Stomach (tissue), 9 donors: Measurements from ENCODE around the gene UBE2O. TPM values are rescaled to one million over a fixed set of nuclear protein-coding genes. Genes with fewer than 3 reads are reported as not detected.
"Not testable (repeated sequence)": the region's sequence is repeated elsewhere in the genome, so short reads cannot be mapped to it uniquely, and the experiment has no call there.

Experiments
- DNase-seq, 2 donors: peaks; one replicate each; pipeline versions ENCODE4 v3.0.0 to v3.0.0-alpha.2; 2013 to 2019
- H3K27ac ChIP-seq, 5 donors: fragments of 200-600 bp in 4 of 5; sonication (generic) in 4 of 5; one replicate each; pipeline ENCODE4 v1.5.1; 2013 to 2019; ENCODE audit warnings: mild to moderate bottlenecking in 1 of 5, moderate library complexity in 1 of 5
- H3K27me3 ChIP-seq, 3 donors: fragments of 200-600 bp; sonication (generic); one replicate each; pipeline ENCODE4 v1.5.1; 2017 to 2019; ENCODE audit warnings: mixed run types in 1 of 3
- H3K36me3 ChIP-seq, 4 donors: fragments of 200-600 bp; sonication (generic); 1 replicate in 3 of 4; 2 replicates in 1 of 4; pipeline ENCODE4 v1.5.1; 2016 to 2019
- H3K4me1 ChIP-seq, 4 donors: fragments of 200-600 bp; sonication (generic); one replicate each; pipeline ENCODE4 v1.5.1; 2016 to 2019
- H3K4me3 ChIP-seq, 4 donors: fragments of 200-600 bp; sonication (generic) in 3 of 4; one replicate each; pipeline ENCODE4 v1.5.1; 2016 to 2019; ENCODE audit warnings: mild to moderate bottlenecking in 1 of 4
- H3K9me3 ChIP-seq, 4 donors: fragments of 200-600 bp; sonication (generic); one replicate each; pipeline ENCODE4 v1.5.1; 2016 to 2019
- CTCF ChIP-seq, 7 experiments: fragments of 450-650 bp in 4 of 7; fragments of 200-600 bp in 3 of 7; sonication (generic) in 3 of 7; IDR thresholded peaks; one replicate each; pipeline ENCODE4 v1.5.1; 2016 to 2019; ENCODE audit warnings: antibody characterized with exemption in 7 of 7, control low read depth in 2 of 7, mild to moderate bottlenecking in 1 of 7
- EP300 ChIP-seq: sonication (generic); formaldehyde crosslinking; IDR thresholded peaks from one replicate; pipeline ENCODE4 v1.6.1; 2017; ENCODE audit warnings: antibody characterized with exemption
- POLR2A ChIP-seq, 4 donors: fragments of 450-650 bp; IDR thresholded peaks; one replicate each; pipeline ENCODE4 v1.6.1; 2016; ENCODE audit warnings: antibody characterized with exemption in 4 of 4, control low read depth in 2 of 4, mild to moderate bottlenecking in 1 of 4, moderate library complexity in 1 of 4
- POLR2AphosphoS5 ChIP-seq, 3 donors: sonication (generic); formaldehyde crosslinking; IDR thresholded peaks; one replicate each; pipeline ENCODE4 v1.6.1; 2016; ENCODE audit warnings: antibody characterized with exemption in 3 of 3
- WGBS, 5 donors: extraction: QIAGEN DNeasy Blood & Tissue Kit in 3 of 5; methylation state at CpG; one replicate each; pipeline versions ENCODE4 v1.1.5 to v1.1.7; 2013 to 2018; 5-methylcytosine and 5-hydroxymethylcytosine counted together
- intact Hi-C: fragments of 100-400 bp; cut with DNase I; formaldehyde crosslinking; loops from one replicate; pipeline ENCODE4 v1.15.1; 2023; ENCODE audit warnings: low total_unique reads
- polyA plus RNA-seq, 3 donors: library from polyadenylated mRNA; stranded (reverse); fragments of 200-250 nt; gene quantifications; one replicate each; pipeline ENCODE4 v1.2.3, GENCODE V29; 2013
- total RNA-seq, 5 donors: library from RNA; depleted of rRNA; stranded (reverse); fragments of >200 nt; gene quantifications; one replicate each; pipeline versions ENCODE4 v1.1.0 to v1.2.3, GENCODE V29; 2014 to 2016
- donor health status: healthy with polysubstance abuse.
- donor health status: Bipolar disorder and iron deficiency.
- donor health status: healthy.

Gene UBE2O
- total and polyA plus RNA-seq, 8 donors = 4.6 to 32.7 (median 11.9) TPM

- H3K4me3 ChIP-seq = no peak overlapping the region
- no peaks in the 10 kb centered on the region for H3K36me3 ChIP-seq
- no peaks in the 10 kb centered on the region for H3K9me3 ChIP-seq
- WGBS, 5 donors = 86 to 98% (median 92%) methylated on average over 3 of the region's 3 CpGs
- peaks cover 0 to 12% (median 11%) of the 10 kb centered on the region in 4 donors for H3K4me1 ChIP-seq
- peaks cover 0 to 6% (median 0%) of the 10 kb centered on the region in 3 donors for H3K27me3 ChIP-seq
- intact Hi-C loops = no loop called here
- TF ChIP-seq EP300 (no peak), POLR2AphosphoS5 (IDR thresholded peaks at IDR 0.05) (no peak), POLR2A (IDR thresholded peaks at IDR 0.05) (no peak), CTCF (IDR thresholded peaks at IDR 0.05) (no peak)
- H3K27ac ChIP-seq = no peak overlapping the region
- DNase-seq = no peak
Measured at GRCh38 chr17:76366247-76366646, 86.7 kb downstream of the UBE2O start.

GRCh38 chr17:76365256-76365903 lies 87.6 kb downstream of the UBE2O start:
- DNase-seq = no peak
- TF ChIP-seq EP300 (no peak), CTCF (IDR thresholded peaks at IDR 0.05) (no peak), POLR2AphosphoS5 (IDR thresholded peaks at IDR 0.05) (no peak), POLR2A (IDR thresholded peaks at IDR 0.05) (no peak)
- Histone ChIP-seq H3K27me3 (peaks cover 0 to 6% (median 0%) of the 10 kb centered on the region in 3 donors), H3K27ac (no peak overlapping the region), H3K4me1 (peaks cover 0 to 8% (median 5%) of the 10 kb centered on the region in 4 donors), H3K4me3 (no peak overlapping the region), H3K36me3 (no peaks in the 10 kb centered on the region), H3K9me3 (no peaks in the 10 kb centered on the region)
- 49 to 67% (median 54%) methylated on average over 12 of the region's 12 CpGs for WGBS, 5 donors
- intact Hi-C loops = no loop called here

GRCh38 chr17:76363107-76363842 lies 89.7 kb downstream of the UBE2O start:
- WGBS, 5 donors = 77 to 83% (median 82%) methylated on average over 11 of the region's 11 CpGs
- Histone ChIP-seq H3K4me1 (peaks cover 0 to 7% (median 0%) of the 10 kb centered on the region in 4 donors), H3K27ac (no peak overlapping the region), H3K27me3 (peaks cover 0 to 6% (median 0%) of the 10 kb centered on the region in 3 donors), H3K9me3 (no peaks in the 10 kb centered on the region), H3K36me3 (no peaks in the 10 kb centered on the region), H3K4me3 (no peak overlapping the region)
- TF ChIP-seq CTCF (IDR thresholded peaks at IDR 0.05) (no peak), EP300 (no peak), POLR2AphosphoS5 (IDR thresholded peaks at IDR 0.05) (no peak), POLR2A (IDR thresholded peaks at IDR 0.05) (no peak)
- DNase-seq = no peak
- intact Hi-C loops = no loop called here

GRCh38 chr17:76360461-76360860 lies 92.5 kb downstream of the UBE2O start:
- H3K9me3 ChIP-seq = no peaks in the 10 kb centered on the region
- peaks cover 0 to 6% (median 0%) of the 10 kb centered on the region in 3 donors for H3K27me3 ChIP-seq
- no peaks in the 10 kb centered on the region for H3K36me3 ChIP-seq
- WGBS, 5 donors = 61 to 75% (median 74%) methylated on average over 2 of the region's 2 CpGs
- DNase-seq = no peak
- H3K4me3 ChIP-seq = no peak overlapping the region
- TF ChIP-seq POLR2A (IDR thresholded peaks at IDR 0.05) = no peak
- TF ChIP-seq POLR2AphosphoS5 (IDR thresholded peaks at IDR 0.05) = no peak
- TF ChIP-seq CTCF (IDR thresholded peaks at IDR 0.05) = no peak
- TF ChIP-seq EP300 = no peak
- intact Hi-C loops = no loop called here
- H3K27ac ChIP-seq = no peak overlapping the region
- H3K4me1 ChIP-seq = peaks cover 0 to 7% (median 6%) of the 10 kb centered on the region in 4 donors

- H3K36me3 ChIP-seq, intact Hi-C loops, H3K27ac ChIP-seq, H3K4me1 ChIP-seq, H3K9me3 ChIP-seq, DNase-seq, H3K27me3 ChIP-seq, H3K4me3 ChIP-seq: not testable (repeated sequence)
- 83 to 91% (median 87%) methylated on average over 6 of the region's 6 CpGs for WGBS, 5 donors
Measured at GRCh38 chr17:76359776-76360175, 93.2 kb downstream of the UBE2O start.
